Stimulated activated CD4-positive, alpha-beta T cell treated with anti-CD3 and anti-CD28 coated beads, Interleukin-1b, Interleukin-23, amount 100 ng/mL, for 24 hours (primary cell): ENCODE data around the gene C22orf31.

Experiments used
- DNase-seq, 4 experiments: peaks; one replicate each; pipeline ENCODE4 v3.0.0-alpha.2; 2020; ENCODE audit warnings: low read depth in 4 of 4, low spot score in 1 of 4

Gene C22orf31

DNA sequence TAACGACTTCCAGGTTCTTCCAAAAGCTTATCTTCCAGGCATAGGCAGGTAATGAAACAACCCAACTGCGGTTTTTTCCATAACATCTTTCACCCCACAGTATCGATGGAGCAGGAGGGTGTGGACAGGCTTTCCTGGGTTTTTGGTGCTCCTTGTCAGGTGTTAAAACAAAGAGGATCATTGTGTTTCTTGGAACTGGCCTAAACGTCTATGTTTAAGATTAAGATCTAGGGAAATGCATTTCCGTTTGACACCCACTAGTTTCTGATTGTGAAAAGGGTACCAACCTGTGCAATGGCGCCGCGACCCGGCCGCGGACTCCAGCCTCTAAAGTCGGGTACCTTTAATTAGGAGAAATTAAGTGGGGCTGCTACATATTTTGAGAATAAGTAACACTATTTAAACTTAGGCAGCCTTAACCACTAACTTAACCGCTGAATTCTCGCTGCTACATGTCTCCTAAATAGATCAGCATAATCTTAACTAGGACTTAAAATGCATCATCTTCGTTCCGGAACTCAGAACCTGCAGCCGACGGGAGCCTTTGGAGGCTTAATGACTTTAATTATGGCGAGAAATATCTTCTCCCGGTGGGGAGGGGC lies 31.5 kb downstream of the C22orf31 start:
- no peak for DNase-seq

DNA sequence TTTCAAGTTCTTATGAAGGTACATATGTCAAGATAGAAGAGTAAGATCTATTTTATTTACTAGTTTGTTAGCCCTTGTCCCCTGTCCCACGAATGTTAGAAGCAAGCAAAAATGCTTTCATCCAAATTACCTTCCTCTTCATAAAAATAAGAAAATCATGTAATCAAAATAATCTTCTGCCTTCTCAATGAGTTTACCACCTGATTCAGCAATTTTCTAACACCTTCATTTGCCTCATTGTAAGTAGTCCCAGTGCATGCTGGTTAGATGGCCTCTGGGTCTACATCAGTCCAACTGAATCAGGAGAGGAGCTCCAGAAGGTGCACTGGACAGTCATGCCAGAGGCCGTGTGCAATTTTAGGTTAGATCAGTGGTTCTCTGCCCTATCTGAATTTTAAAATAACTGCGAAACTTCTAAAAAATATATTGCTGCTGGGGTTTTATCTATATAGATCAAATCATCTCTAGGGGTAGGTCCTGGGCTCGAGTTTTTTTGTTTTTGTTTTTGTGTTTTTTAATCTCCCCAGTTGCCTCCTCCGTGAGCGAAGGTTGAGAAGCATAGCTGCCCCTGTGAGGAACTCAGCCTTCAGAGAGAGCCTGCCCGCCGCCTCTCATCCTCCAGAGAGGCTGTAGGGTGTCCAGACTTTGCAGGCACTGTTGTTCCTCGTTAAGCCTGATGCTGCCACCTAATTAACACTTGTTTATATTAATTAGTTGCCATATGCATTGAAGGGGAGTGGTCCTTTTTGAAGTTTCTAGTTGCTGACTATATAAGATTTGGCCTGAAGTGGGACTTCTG lies 32.2 kb downstream of the C22orf31 start:
- DNase-seq: no peak

DNA sequence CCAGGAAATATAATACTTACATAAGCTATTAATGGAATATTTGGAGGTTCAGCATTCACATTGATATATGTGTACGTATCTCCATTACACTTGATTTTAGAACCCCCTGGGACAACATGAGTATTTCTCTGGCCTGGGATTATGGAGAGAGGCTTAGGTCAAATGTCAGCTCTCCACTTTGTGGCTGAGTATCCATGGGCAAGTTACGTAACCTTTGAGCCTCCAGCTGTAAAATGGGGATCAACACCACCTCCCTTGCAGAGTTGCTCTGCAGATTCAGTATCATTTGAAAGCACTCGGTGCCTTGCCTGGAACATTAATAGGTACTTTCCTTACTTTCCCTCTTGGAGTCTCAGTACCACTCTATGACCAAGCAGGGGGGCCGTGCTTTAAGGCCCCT lies 33.2 kb downstream of the C22orf31 start:
- DNase-seq: no peak

DNA sequence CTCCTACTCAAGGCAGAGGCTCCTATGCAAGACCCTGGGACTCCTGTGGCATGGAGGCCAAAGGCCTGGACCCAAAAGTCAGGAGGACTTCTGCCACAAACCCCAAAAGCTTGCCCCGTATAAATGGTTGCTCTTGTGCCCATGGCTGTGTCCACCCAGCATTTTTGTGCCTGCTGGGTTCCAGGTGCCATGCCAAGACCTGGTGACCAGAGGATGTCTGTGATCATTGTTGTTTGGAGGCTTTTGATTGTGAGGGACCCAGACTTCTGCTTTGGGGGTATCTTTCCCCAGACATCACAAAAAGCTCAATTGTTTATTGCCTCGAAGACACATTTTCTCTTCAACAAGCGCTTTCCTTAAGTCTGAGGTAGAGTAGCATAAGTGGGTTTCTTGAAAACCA lies 35.1 kb downstream of the C22orf31 start:
- no peak for DNase-seq

DNA sequence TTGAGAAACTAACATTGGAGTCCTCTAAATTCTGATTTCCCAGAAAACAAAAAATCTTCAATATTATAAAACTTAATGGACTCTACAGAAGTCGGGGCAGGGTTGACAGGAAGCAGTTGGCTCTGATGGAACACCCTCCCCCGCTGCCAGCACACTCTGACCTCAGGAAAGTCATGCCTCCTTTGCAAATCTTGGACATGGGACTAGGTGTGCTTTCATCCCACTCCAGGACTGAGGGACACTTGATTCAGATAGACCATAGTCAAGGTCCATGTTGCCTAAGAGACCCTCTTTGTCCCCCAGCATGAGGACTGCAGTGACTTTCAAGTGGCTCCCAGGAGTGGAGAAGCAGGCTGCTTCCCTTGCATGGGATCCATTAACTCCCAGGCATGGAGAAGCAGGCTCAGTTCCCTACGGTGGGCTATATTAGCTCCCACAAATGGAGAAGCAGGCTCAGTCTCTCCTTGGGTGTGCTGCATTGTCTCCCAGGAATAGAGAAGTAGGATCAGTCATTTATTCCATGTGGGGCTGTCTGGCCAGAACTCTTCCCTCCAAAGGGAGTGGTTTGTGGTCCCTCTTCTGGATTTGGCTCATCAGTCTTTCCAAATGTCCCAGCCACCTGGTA lies 38.3 kb downstream of the C22orf31 start:
- DNase-seq: no peak

DNA sequence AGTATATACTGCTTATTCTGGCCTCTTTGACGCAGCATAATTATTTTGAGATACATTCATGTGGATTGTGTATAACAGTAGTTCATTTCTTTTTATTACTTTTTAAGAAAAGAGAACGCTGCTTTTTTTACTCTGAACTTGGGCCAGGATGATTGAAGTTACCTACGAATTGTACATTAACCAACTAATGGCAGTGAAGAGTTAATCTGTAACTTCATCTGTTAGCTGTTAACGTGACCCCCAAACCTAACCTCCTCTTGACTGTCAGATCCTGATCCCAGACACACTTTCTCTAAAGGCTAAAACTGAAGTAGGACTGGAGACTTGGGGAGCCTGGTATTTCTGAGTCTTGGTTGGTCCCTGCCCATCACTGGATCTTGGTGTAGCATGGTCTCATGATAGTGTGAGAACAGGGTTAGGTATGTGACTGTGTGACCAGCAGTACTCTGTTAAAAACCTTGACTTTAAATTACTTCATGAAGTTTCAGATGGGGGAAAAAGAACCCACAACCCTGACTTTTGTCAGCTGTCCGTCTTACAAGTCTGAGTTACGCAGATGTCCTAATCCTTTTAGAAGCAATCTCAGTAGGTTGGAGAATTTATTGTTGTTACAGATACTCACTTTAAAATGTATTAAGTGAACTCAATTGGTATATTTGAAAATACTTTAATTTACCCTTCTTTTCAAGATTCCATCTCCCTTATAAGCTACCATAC lies 39.4 kb downstream of the C22orf31 start:
- no peak for DNase-seq

DNA sequence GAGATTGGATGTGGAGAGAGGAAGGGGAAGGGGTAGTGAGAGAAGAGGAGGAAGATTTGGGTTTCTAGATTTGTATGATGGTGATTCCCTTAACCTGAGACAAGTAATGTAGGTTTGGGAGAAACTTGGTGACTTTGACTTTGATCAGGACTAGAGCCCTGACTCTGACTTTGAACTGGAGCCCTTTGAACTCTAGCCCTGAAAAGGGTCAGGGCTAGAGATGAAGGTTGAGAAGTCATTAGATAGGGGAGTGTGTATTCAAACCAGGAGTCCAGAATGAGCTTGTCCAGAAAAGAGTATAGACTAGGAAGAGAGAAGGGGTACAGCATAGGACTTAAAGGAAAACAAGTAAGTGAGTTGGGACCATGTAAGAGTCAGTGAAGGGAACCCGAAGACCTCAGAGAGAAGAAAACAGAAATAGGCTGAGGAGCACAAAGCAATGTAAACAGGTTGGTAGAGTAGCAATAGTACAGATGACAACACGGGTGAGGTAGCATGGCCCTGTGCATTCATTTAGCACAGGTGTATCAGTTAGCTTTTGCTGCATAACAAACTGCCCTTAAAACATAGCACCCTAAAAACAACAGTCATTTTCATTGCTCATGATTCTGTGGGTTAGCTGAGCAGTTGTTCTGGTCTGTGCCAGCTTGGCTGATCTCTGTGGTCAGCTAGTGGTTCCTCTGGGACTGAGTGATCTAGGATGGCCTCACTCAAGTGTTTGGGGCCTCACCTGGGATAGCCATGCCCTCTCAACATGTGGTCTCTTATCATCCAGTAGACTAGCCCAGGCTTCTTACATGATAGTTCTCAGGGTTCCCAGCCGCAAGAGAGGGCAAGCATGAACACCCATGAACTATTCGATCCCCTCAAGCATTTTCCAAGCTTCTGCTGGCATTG lies 43.1 kb downstream of the C22orf31 start:
- no peak for DNase-seq

DNA sequence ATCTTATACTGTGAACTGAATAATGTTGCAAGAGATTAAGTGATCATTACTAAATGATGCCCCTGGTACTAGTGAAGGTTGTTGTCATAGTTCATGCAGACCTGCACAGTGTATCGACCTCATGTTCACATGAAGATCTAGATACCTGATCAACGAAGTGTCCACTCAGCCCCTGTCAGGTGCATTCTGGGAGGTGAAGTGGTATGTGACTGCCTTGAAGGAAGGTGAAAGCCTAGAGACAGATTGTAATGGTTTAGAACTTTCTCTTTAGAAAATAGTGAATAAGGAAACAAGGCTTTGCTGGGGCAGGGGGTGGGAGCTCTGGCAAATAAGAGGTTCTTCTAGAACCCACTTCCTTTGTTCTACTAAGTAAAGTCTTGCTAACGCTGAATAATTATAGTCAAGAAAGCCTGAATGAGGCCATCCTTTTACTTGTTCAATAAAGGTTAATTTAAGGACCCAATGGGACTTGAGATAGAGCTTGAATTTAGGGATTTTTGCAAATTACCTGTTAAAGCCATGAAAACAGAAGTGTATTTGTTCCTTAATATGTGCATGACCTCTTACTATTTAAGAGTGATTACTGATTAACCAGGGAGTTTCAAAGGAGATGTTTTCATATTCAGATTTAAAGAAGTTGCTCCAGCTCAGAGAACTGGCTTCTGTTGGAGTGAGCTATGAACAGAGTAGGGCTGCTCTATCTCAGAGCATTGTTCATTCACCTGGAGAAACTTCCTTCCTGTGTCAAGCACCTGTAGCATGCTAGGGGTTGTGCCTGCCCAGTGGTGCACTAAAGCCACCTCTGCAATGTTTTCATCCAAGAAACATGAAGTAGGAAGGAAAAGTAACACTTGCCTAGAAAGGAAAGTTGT lies 45.3 kb downstream of the C22orf31 start:
- DNase-seq: no peak

DNA sequence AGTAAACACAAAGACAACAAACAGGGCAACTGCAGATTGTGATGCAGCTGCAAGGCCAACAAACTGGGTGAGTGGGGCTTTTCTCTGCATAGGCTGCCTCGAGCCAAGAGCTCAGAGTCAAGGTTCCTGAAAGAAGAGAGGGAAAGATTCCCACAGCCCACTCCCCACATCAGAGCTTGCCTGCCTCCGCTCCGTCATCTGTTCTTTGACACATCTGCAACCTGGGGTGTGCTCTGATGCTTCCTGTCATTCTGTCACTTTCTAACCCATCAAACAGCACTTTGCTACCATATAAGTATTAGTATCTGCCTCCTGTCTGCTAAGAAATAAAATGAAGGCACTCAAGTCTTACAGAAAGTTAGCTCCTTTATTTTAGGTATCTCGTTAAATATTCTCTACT lies 46.9 kb downstream of the C22orf31 start:
- no peak for DNase-seq

DNA sequence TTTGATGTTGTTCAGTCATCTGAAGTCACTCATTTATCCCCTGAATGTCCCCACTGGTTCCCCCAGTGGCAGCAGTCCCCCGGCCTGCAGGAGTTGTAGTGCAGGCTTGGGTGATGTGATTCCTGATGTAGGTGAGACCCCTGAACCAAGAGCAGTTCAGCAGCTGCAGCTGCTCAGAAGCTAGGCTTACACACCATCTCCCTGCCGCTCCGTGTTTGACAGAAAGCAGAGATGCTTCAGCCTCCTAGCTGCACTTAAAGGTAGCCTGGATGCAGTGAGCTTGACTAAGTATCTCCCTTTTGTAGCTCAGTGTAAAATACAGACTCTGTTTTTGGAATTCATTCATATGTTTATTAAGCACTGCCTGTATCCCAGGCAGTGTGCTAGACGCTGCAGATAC lies 47.3 kb downstream of the C22orf31 start:
- DNase-seq: no peak

DNA sequence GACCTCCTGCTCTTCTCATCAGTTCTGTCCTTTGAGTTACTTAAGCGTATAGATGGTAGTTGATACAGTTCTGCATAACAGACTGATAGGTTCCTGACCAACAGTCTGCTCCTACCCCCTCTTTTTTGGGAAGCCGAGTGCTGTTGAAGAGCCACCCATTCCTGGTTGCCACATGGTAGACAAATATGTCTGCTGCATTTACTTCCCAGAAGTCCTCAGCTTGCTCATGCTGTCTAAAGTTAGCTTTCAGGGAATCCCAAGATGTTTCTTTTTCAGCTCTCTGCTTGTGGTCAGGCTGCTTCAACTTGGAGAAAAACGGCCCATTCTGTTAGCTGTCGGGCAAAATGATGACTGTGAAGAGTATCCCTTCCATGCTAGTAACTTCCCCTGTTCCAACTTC lies 48.7 kb downstream of the C22orf31 start:
- DNase-seq: no peak

DNA sequence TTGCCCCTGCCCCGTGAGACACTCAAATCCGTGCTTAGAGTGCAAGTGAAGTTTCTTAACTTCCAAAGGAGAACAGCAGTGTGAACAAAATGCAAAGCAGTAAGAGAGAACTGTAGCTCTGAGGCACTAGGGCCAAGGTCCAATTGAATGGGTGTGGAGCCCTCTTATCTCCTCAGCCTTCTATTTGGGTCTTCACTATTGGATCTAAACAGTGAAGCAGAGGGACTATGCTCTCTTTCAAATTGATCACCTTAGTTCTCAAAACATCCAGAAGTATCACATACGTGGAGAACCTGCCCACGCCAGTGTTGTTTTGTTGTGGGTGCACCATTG lies 49.6 kb downstream of the C22orf31 start:
- no peak for DNase-seq

DNA sequence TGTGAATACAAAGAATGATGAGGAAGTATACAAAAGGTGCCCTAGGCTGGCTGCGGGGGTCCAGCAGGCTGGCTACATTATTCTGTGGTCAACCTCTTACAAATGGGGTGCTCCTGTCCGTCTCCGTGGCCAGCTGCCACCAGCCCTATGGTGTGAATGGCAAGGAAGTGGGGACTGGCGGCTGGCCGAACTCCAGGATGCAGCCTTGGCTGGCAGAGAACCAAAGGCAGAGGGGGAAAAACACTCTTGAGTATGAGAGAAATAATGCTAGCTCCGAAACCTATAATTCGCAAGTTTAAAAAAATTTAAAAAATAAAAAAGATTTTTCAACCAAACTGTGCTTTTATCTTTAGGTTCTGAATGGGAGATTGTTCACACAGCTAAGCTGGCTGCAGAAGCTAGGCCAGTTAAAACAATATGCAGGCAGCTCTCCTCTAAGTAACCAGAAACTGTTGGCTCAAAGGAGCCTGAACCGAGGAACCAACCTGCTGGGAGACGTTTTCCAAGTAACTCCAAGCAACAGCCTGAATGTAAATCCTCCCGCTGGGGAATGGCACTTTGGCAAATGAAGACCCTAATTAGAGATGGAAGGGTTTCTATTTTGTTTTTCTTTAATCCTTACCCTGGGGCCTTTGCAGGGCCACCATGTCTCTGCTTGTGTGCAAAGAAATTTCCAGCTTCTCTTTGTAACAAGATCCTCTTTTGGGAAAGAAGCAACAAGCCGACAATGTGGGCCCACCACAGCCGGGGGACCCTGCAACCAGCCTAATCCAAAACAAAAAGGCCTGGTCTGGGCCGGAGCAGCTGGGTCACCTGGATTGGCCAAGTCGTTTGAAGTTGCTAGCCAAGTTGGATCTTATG lies 50.2 kb downstream of the C22orf31 start:
- no peak for DNase-seq

DNA sequence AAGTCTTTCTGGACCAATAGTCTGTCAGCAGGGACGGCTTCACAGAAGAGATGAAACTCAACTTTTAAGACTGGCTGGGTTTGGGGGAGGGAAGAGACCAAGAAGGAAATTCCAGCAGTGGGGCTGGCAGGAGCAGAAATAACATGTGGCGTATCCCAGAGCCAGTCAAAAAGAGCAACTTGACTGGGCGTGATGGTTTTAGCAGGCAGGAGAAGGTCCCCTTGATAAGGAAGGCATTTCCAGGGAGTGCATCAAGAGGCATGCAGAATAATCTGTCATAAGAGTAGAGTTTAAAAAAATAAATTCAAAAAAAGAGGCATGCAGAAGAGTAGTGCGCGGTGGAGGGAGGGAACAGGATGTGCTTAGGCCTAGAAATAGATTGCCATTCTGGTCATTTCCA lies 52.5 kb downstream of the C22orf31 start:
- DNase-seq: no peak
